ENCODE results near the gene HMGB3.

GRCh38 chrX:150982788-150983520 is at the start of gene HMGB3:
- TF ChIP-seq CTCF (IDR thresholded peaks at IDR 0.05) = no peak
- TF ChIP-seq EZH2 (IDR thresholded peaks at IDR 0.05; ENCODE audit: borderline replicate concordance, insufficient read depth, low read depth, low read length, poor library complexity, severe bottlenecking) = no peak
